ENCODE measurements around the gene PDE10A. TPM values are rescaled to one million over a fixed set of nuclear protein-coding genes. Genes with fewer than 3 reads are reported as not detected.

The PDE10A gene
- total RNA-seq, 1 donor from 2014 or later: 6.0 TPM

GRCh38 chr6:165636402-165637048 is 26.5 kb downstream of the PDE10A start:
- Histone ChIP-seq H3K36me3 (no peaks in the 10 kb centered on the region), H3K9me3 (no peaks in the 10 kb centered on the region), H3K4me3 (no peak overlapping the region), H3K4me1 (no peaks in the 10 kb centered on the region), H3K27ac (no peak overlapping the region), H3K27me3 (no peaks in the 10 kb centered on the region)
- no peak for DNase-seq
- ATAC-seq: no peak
- intact Hi-C loops (cut with DNase I): no loop called here
- TF ChIP-seq CTCF (IDR thresholded peaks at IDR 0.05): no peak

GRCh38 chr6:165635965-165636364 is 27.1 kb downstream of the PDE10A start:
- no peak overlapping the region for H3K27ac ChIP-seq
- TF ChIP-seq CTCF (IDR thresholded peaks at IDR 0.05): no peak
- ATAC-seq: no peak
- H3K4me1 ChIP-seq: no peaks in the 10 kb centered on the region
- no peaks in the 10 kb centered on the region for H3K36me3 ChIP-seq
- no peaks in the 10 kb centered on the region for H3K9me3 ChIP-seq
- H3K4me3 ChIP-seq: no peak overlapping the region
- intact Hi-C loops (cut with DNase I): no loop called here
- H3K27me3 ChIP-seq: no peaks in the 10 kb centered on the region
- DNase-seq: no peak

GRCh38 chr6:165634101-165634880 is 28.8 kb downstream of the PDE10A start:
- Histone ChIP-seq H3K27ac (no peak overlapping the region), H3K27me3 (no peaks in the 10 kb centered on the region), H3K4me1 (no peaks in the 10 kb centered on the region), H3K36me3 (no peaks in the 10 kb centered on the region), H3K4me3 (no peak overlapping the region), H3K9me3 (no peaks in the 10 kb centered on the region)
- no peak for ATAC-seq
- no peak for TF ChIP-seq CTCF (IDR thresholded peaks at IDR 0.05)
- DNase-seq: no peak
- intact Hi-C loops (cut with DNase I): no loop called here

- no peaks in the 10 kb centered on the region for H3K9me3 ChIP-seq
- intact Hi-C loops (cut with DNase I): no loop called here
Observed at GRCh38 chr6:165632194-165632593, 30.8 kb downstream of the PDE10A start.

GRCh38 chr6:165630544-165630953 is 32.5 kb downstream of the PDE10A start:
- no peaks in the 10 kb centered on the region for H3K4me1 ChIP-seq
- no peak overlapping the region for H3K27ac ChIP-seq
- intact Hi-C loops (cut with DNase I): no loop called here
- no peak overlapping the region for H3K4me3 ChIP-seq
- H3K9me3 ChIP-seq: no peaks in the 10 kb centered on the region
- no peak for TF ChIP-seq CTCF (IDR thresholded peaks at IDR 0.05)
- no peaks in the 10 kb centered on the region for H3K27me3 ChIP-seq
- H3K36me3 ChIP-seq: no peaks in the 10 kb centered on the region
- no peak for DNase-seq
- ATAC-seq: no peak

More at GRCh38 chr6:165632194-165632593, 30.8 kb downstream of the PDE10A start:
- TF ChIP-seq CTCF (IDR thresholded peaks at IDR 0.05): no peak
- no peaks in the 10 kb centered on the region for H3K36me3 ChIP-seq
- DNase-seq (no peak), ATAC-seq (no peak)
- H3K4me1 ChIP-seq: no peaks in the 10 kb centered on the region
- no peak overlapping the region for H3K4me3 ChIP-seq
- no peak overlapping the region for H3K27ac ChIP-seq
- H3K27me3 ChIP-seq: no peaks in the 10 kb centered on the region

Measured in upper lobe of right lung (tissue), 1 donor.